ENCODE results near the gene CYSRT1.
A peak's percentile ranks its signal among the peaks of the same experiment; 100 is the strongest.

The CYSRT1 gene

GRCh38 chr9:137191245-137191644 is 33.7 kb upstream of the CYSRT1 start:
- DNase-seq: no peak

GRCh38 chr9:137191691-137192447 is 33.1 kb upstream of the CYSRT1 start:
- DNase-seq: no peak

GRCh38 chr9:137192448-137192780 is 32.6 kb upstream of the CYSRT1 start:
- no peak for DNase-seq

GRCh38 chr9:137192859-137193258 is 32.1 kb upstream of the CYSRT1 start:
- DNase-seq: no peak

DNA sequence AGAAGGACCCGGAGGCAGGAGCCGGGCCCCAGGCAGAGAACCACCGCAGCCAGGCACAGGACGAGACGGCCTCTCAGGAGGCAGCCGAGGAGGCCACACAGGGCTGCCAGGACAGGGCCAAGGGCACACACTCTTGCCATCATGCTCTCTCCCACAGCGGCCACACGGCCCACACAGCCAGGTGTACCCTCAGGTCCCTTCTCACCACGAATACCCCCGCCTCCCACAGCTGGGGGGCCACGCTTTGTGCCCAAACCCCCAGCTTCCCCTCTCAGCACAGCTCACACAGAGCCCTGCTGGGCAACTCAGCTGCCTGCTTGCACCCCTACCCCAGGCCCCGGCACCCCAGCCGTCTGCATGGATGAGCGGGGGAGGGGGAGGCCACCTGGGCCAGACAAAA is 31.2 kb upstream of the CYSRT1 start:
- DNase-seq: no peak

- no peak for DNase-seq
Measured at GRCh38 chr9:137194388-137194787, 30.6 kb upstream of the CYSRT1 start.

DNA sequence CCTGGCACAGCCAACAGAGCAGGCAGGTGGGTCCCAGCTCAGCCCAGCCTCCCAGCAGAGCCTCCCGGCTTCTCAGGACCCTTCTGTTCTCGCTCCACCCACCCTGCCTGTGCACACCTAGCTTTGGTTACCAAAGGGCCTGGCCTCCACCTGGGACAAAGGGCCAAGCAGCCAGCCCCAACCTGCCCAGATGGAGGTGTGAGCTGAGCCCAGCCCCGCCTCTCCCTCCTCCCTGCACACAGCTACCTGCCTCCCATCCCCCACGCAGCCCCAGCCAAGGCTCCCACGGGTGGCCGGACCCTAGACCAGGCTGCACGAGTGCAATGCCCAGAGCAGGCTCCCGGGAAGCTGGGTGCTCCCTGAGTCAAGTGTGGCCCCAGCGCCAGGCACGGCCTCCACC is 30.1 kb upstream of the CYSRT1 start:
- peak; percentile 75 for DNase-seq

DNA sequence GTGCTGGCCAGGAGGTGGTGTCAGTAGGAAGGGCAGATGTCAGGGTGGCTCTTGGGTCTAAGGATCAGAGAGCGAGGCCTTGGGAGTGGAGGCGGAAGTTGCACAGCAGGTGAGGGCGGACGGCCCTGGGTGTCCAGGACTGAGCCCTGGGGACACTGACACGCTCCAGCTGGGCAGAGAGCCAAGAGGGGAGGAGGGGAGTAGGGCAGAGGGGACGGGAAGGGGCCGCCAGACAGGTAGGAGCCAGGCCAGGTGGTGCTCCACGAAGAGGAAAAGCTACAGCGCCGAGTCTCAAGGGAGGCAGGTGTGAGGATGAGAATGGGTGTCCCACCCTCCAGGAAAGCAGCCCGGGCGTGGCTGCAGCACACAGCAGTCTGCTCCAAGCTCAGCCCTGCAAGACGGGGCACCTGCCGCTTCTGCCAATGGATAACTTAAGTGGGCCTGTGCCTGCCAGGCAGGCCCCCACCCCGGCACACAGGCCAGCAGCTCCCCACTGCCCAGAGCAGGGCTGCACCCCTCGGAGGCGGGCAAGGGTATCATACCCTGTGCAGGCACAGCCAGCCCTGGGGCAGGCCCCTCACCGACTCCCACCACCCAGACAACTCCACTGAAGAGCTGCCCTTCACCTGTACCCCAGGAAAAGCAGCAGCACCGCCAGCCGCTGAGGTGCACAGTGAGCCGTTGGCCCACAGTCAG is 29.3 kb upstream of the CYSRT1 start:
- peak; percentile 94 for DNase-seq

- peak; percentile 14 for DNase-seq
Measured at GRCh38 chr9:137198051-137198901, 26.7 kb upstream of the CYSRT1 start.

- DNase-seq: no peak
Measured at GRCh38 chr9:137198902-137199283, 26.1 kb upstream of the CYSRT1 start.

DNA sequence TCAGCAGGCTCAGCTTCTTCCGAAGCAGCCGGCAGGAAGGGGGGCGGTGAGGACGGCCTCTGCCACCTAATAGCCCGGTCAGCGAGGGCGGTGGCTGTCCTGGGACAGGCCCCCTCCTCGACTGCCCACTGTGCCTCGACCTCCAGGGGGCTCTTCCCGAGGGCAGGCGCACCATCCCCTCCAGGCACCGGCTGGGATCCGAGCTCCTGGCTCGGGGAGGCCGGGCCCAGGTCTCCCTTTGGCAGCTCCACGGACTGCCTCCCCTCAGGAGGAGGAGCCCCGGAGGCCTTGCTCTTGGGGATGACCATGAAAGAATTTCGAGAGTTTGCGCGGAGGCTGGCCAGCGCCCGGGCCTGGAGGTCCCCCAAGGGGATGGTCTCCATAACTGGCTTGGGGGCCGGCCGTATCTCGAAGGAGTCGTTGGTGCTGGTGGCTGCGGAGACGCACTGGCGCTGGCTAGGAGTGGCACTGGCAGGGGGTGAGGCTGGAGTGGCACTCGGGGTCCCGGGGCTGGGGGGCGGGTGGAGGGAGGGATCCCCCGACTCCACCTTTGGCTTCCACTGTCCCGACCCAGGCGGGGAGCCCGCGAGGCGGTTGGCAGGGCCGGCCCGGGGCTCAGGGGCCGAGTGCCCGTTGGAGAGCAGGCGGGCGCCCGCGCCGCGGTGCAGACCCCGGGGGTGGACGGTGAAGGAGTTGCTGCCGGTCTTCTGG is 25.4 kb upstream of the CYSRT1 start:
- DNase-seq: no peak

GRCh38 chr9:137200311-137201204 is 24.4 kb upstream of the CYSRT1 start, which contains the start of gene TPRN:
Gene TPRN (minus strand): TSS chr9:137200741. CDS start chr9:137200711, 30 bp downstream.
- DNase-seq: peak; percentile 96

GRCh38 chr9:137201205-137201868 is 23.6 kb upstream of the CYSRT1 start:
- no peak for DNase-seq

DNA sequence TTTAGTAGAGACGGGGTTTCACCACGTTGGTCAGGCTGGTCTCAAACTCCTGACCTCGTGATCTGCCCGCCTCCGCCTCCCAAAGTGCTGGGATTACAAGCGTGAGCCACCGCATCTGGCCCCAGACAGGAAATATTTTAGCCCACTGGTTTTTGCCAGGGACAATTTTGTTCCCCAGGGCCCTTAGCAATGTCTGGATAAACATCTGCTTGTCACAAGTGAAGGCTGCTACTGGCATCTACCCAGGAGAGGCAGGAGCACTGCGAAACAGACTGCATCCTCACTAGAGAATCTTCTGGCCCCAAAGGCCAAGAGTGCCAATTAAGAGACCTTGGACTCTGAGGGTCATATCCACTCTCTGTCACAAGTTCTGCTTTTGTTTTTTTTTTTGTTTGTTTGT is 22.0 kb upstream of the CYSRT1 start:
- DNase-seq: no peak

DNA sequence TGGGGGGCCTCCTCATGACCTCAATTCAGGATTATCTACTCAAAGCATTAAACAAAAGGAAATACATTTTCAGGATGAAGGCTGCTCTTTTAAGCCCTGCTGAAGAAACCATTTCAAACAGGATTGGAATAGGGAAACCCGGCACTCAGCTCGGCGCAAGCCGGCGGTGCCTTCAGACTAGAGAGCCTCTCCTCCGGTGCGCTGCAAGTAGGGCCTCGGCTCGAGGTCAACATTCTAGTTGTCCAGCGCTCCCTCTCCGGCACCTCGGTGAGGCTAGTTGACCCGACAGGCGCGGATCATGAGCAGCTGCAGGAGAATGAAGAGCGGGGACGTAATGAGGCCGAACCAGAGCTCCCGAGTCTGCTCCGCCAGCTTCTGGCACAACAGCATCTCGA is 20.2 kb upstream of the CYSRT1 start:
- DNase-seq: no peak

GRCh38 chr9:137205126-137206069 is 19.6 kb upstream of the CYSRT1 start, which contains the start of the genes NDOR1 and TMEM203:
Gene NDOR1 (plus strand): TSS chr9:137205700. CDS start chr9:137205778, 78 bp downstream.
Gene TMEM203 (minus strand): TSS chr9:137205648. CDS start chr9:137205414, 234 bp downstream.
- DNase-seq: peak; percentile 63

GRCh38 chr9:137206602-137207001 is 18.4 kb upstream of the CYSRT1 start:
- no peak for DNase-seq

GRCh38 chr9:137211532-137211931 is 13.4 kb upstream of the CYSRT1 start:
- DNase-seq: no peak

DNA sequence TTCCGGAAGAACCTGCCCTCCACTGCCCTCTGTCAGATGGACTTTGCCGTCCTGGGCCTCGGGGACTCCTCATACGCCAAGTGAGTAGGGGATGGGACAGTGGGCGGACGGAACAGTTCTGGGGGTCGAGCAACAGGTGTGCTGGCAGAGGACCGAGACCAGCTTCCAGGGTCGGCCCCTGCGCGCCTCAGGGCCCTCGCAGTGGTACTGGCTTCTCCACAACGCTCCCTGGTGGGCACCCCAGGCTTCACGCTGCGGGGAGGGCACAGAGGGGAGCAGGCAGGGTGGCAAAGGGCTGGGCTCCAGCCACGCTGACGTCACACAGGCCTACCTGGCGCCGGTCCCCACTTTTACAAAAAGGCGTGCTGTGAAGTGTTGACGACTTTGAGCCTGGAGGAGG is 12.5 kb upstream of the CYSRT1 start:
- DNase-seq: no peak
